AG04449 (cell line): Measurements from ENCODE around the gene IGFBP6.

Source experiments
- CTCF ChIA-PET: fragments of 350-600 bp; formaldehyde crosslinking; extraction: SDS; loops from one replicate; lab custom pipeline; 2021; ENCODE audit warnings: antibody characterized with exemption; lab: Yijun Ruan, JAX
- POLR2A ChIA-PET: fragments of 400-600, 350-600 bp; formaldehyde crosslinking; extraction: SDS; loops from one replicate; lab custom pipeline; 2020; ENCODE audit warnings: antibody characterized with exemption, inconsistent platforms; lab: Yijun Ruan, JAX
- DNase-seq: peaks from one replicate; pipeline ENCODE4 v3.0.0-alpha.2; 2010; ENCODE audit warnings: low read depth, low spot score
- H3K4me3 ChIP-seq: 2 replicates; pipeline ENCODE4 v1.5.1; 2011; ENCODE audit warnings: low read depth, mild to moderate bottlenecking, control low read depth, low read length
- CTCF ChIP-seq: IDR thresholded peaks from one replicate; pipeline ENCODE4 v1.5.1; 2011; ENCODE audit warnings: mild to moderate bottlenecking, moderate library complexity, low read length, control low read depth, inconsistent platforms; ENCODE audit not compliant: insufficient read depth; ENCODE audit errors: missing control alignments

Gene IGFBP6

GRCh38 chr12:53096759-53097158 lies 708 bp upstream of the IGFBP6 start:
- no peak for DNase-seq
- TF ChIP-seq CTCF = no peak
- ChIA-PET POLR2A (interaction anchor here (1.2 to 4.7 kb wide), 4 partner anchors 12 to 49 kb away, joined by 4 to 86 read pairs (median 49); partner anchors contain the start of genes SPRYD3 and TNS2), CTCF (interaction anchor here (1.0 to 20.8 kb wide), 3 partner anchors 22 to 48 kb away, joined by 3 to 655 read pairs (median 24); partner anchors contain the start of gene SPRYD3)
- H3K4me3 ChIP-seq = peak overlapping the region; percentile 73

- POLR2A ChIA-PET = interaction anchor here (1.2 to 4.7 kb wide), 5 partner anchors 13 to 59 kb away, joined by 3 to 86 read pairs (median 24); partner anchors contain the start of genes SPRYD3 and TNS2
- DNase-seq = no peak
Measured at GRCh38 chr12:53097207-53097563, 282 bp upstream of the IGFBP6 start.

GRCh38 chr12:53098354-53098981 lies 1.0 kb downstream of the IGFBP6 start:
- POLR2A ChIA-PET = interaction anchor here (0.6 to 4.7 kb wide), 8 partner anchors 8 to 83 kb away, joined by 3 to 86 read pairs (median 7); partner anchors contain the start of genes CSAD, SPRYD3 and TNS2
- peak; percentile 29 for DNase-seq
- H3K4me3 ChIP-seq = peak overlapping the region; percentile 73
- CTCF ChIA-PET = interaction anchor here (0.7 to 20.8 kb wide), 34 partner anchors 8 to 199 kb away, joined by 3 to 655 read pairs (median 4); partner anchors contain the start of genes CSAD, SPRYD3, TNS2 and ZNF740
- TF ChIP-seq CTCF = no peak

More at GRCh38 chr12:53097207-53097563, 282 bp upstream of the IGFBP6 start:
- TF ChIP-seq CTCF = no peak
- CTCF ChIA-PET = interaction anchor here (0.9 to 20.8 kb wide), 5 partner anchors 18 to 88 kb away, joined by 3 to 655 read pairs (median 24); partner anchors contain the start of gene SPRYD3
- peak overlapping the region; percentile 73 for H3K4me3 ChIP-seq

- TF ChIP-seq CTCF = peak; percentile 92
- POLR2A ChIA-PET = interaction anchor here (0.6 to 4.7 kb wide), 7 partner anchors 9 to 82 kb away, joined by 3 to 86 read pairs (median 9); partner anchors contain the start of genes CSAD, SPRYD3 and TNS2
- CTCF ChIA-PET = interaction anchor here (0.7 to 20.8 kb wide), 35 partner anchors 8 to 198 kb away, joined by 3 to 655 read pairs (median 4); partner anchors contain the start of genes CSAD, SPRYD3, TNS2 and ZNF740
- peak overlapping the region; percentile 73 for H3K4me3 ChIP-seq
- DNase-seq = peak; percentile 88
Measured at GRCh38 chr12:53099071-53099882, 1.8 kb downstream of the IGFBP6 start.

- ChIA-PET POLR2A (interaction anchor here (0.6 to 3.6 kb wide), 2 partner anchors 34 to 46 kb away, joined by 3 to 74 read pairs; no protein-coding TSS in a partner anchor), CTCF (interaction anchor here (0.9 to 20.8 kb wide), 10 partner anchors 8 to 97 kb away, joined by 3 to 655 read pairs (median 7); partner anchors contain the start of gene SPRYD3)
- no peak for TF ChIP-seq CTCF
- no peak for DNase-seq
- no peak overlapping the region for H3K4me3 ChIP-seq
Measured at GRCh38 chr12:53100466-53101151, 3.1 kb downstream of the IGFBP6 start.
